GM18526 (cell line): Measurements from ENCODE around the gene IL7R.

Experiments used
- POLR2A ChIP-seq: IDR thresholded peaks from 3 replicates; pipeline ENCODE4 v1.6.1; 2011; ENCODE audit not compliant: insufficient read length; ENCODE audit errors: extremely low read depth

Gene IL7R

GRCh38 chr5:35856765-35857351 lies at the start of gene IL7R:
TSS of gene IL7R (plus strand) at chr5:35856891. CDS start at chr5:35856978, 87 bp downstream.
- TF ChIP-seq POLR2A, result no peak

GRCh38 chr5:35810601-35811000 lies 46.1 kb upstream of the IL7R start:
- TF ChIP-seq POLR2A, result no peak

GRCh38 chr5:35811108-35811741 lies 45.5 kb upstream of the IL7R start:
- no peak for TF ChIP-seq POLR2A

GRCh38 chr5:35813521-35813920 lies 43.2 kb upstream of the IL7R start:
- no peak for TF ChIP-seq POLR2A

- no peak for TF ChIP-seq POLR2A
Observed at GRCh38 chr5:35815089-35815936, 41.4 kb upstream of the IL7R start.

- no peak for TF ChIP-seq POLR2A
Observed at GRCh38 chr5:35816881-35817521, 39.7 kb upstream of the IL7R start.

GRCh38 chr5:35819026-35819425 lies 37.7 kb upstream of the IL7R start:
- TF ChIP-seq POLR2A, result no peak

GRCh38 chr5:35819668-35820067 lies 37.0 kb upstream of the IL7R start:
- TF ChIP-seq POLR2A, result no peak

- TF ChIP-seq POLR2A, result no peak
Observed at GRCh38 chr5:35820735-35821134, 36.0 kb upstream of the IL7R start.

- no peak for TF ChIP-seq POLR2A
Observed at GRCh38 chr5:35821513-35821912, 35.2 kb upstream of the IL7R start.

- no peak for TF ChIP-seq POLR2A
Observed at GRCh38 chr5:35822511-35822910, 34.2 kb upstream of the IL7R start.

GRCh38 chr5:35823347-35824098 lies 33.2 kb upstream of the IL7R start:
- no peak for TF ChIP-seq POLR2A

- no peak for TF ChIP-seq POLR2A
Observed at GRCh38 chr5:35826056-35826455, 30.6 kb upstream of the IL7R start.

GRCh38 chr5:35826554-35826953 lies 30.1 kb upstream of the IL7R start:
- TF ChIP-seq POLR2A, result no peak

GRCh38 chr5:35828082-35828598 lies 28.6 kb upstream of the IL7R start:
- no peak for TF ChIP-seq POLR2A
